OCI-LY1 (cell line): ENCODE data around the gene RAMP3.

Experiments
- H2AFZ ChIP-seq: fragments of 200-600 bp; sonication (generic), shearing (Covaris generic); 2 replicates; pipeline ENCODE4 v1.6.0; 2014; ENCODE audit warnings: antibody characterized with exemption, mild to moderate bottlenecking, low read length
- H3F3A ChIP-seq: fragments of 200-600 bp; sonication (generic), shearing (Covaris generic); 2 replicates; pipeline ENCODE4 v1.6.0; 2014; ENCODE audit warnings: mild to moderate bottlenecking, antibody characterized with exemption, low read length, moderate library complexity; ENCODE audit not compliant: insufficient read depth
- H3K27ac ChIP-seq: fragments of 200-600 bp; sonication (generic); 2 replicates; pipeline ENCODE4 v1.5.1; 2014; ENCODE audit warnings: low read length, mixed run types, mild to moderate bottlenecking, low read depth; ENCODE audit not compliant: poor library complexity, severe bottlenecking
- H3K27me3 ChIP-seq: fragments of 200-600 bp; sonication (generic); 2 replicates; pipeline ENCODE4 v1.6.0; 2014; ENCODE audit warnings: antibody characterized with exemption, mild to moderate bottlenecking, low read length, moderate library complexity; ENCODE audit not compliant: insufficient read depth
- H3K36me3 ChIP-seq: fragments of 200-600 bp; sonication (generic); 2 replicates; pipeline ENCODE4 v1.6.1; 2014; ENCODE audit warnings: mild to moderate bottlenecking, antibody characterized with exemption, low read length, moderate library complexity, mixed read lengths; ENCODE audit not compliant: insufficient read depth
- H3K4me1 ChIP-seq: fragments of 200-600 bp; sonication (generic); 2 replicates; pipeline ENCODE4 v1.5.1; 2014; ENCODE audit warnings: mild to moderate bottlenecking, low read length, moderate library complexity; ENCODE audit not compliant: insufficient read depth, severe bottlenecking
- H3K4me2 ChIP-seq: fragments of 200-600 bp; sonication (generic), shearing (Covaris generic); 2 replicates; pipeline ENCODE4 v1.6.1; 2014; ENCODE audit warnings: low read length
- H3K4me3 ChIP-seq: fragments of 200-600 bp; sonication (generic); 2 replicates; pipeline ENCODE4 v1.5.1; 2014; ENCODE audit warnings: low read length, low read depth, mild to moderate bottlenecking, mixed read lengths; ENCODE audit not compliant: poor library complexity, severe bottlenecking
- H3K79me2 ChIP-seq: fragments of 200-600 bp; shearing (Covaris generic); 2 replicates; pipeline ENCODE4 v1.6.1; 2016; ENCODE audit warnings: mixed run types, low read length, mixed read lengths; ENCODE audit not compliant: insufficient read depth
- H3K9ac ChIP-seq: fragments of 200-600 bp; sonication (generic), shearing (Covaris generic); 2 replicates; pipeline ENCODE4 v1.6.1; 2014; ENCODE audit warnings: mild to moderate bottlenecking, low read length, mixed read lengths
- H3K9me2 ChIP-seq: fragments of 200-600 bp; sonication (generic), shearing (Covaris generic); 2 replicates; pipeline ENCODE4 v1.6.1; 2014; ENCODE audit warnings: low read depth, mild to moderate bottlenecking, low read length, mixed read lengths
- H3K9me3 ChIP-seq: fragments of 200-600 bp; shearing (Covaris generic); 2 replicates; pipeline ENCODE4 v1.6.1; 2014; ENCODE audit warnings: low read length, mixed read lengths
- H4K20me1 ChIP-seq: fragments of 200-600 bp; sonication (generic), shearing (Covaris generic); 2 replicates; pipeline ENCODE4 v1.6.0; 2016; ENCODE audit warnings: mild to moderate bottlenecking, low read length; ENCODE audit not compliant: insufficient read depth
- EZH2 ChIP-seq: fragments of 200-600 bp; sonication (generic), shearing (Covaris generic); IDR thresholded peaks from 2 replicates; pipeline ENCODE4 v1.8.0; 2017; ENCODE audit warnings: borderline replicate concordance, mixed run types, mild to moderate bottlenecking, antibody characterized with exemption, low read length, moderate library complexity, mixed read lengths
- TF ChIP-seq, protein P1 (sequence below): fragments of 200-600 bp; sonication (generic), shearing (Covaris generic); IDR thresholded peaks from 2 replicates; pipeline ENCODE4 v1.5.1; 2017; ENCODE audit warnings: mild to moderate bottlenecking, antibody characterized with exemption, low read length, moderate library complexity, mixed read lengths

Gene RAMP3

DNA sequence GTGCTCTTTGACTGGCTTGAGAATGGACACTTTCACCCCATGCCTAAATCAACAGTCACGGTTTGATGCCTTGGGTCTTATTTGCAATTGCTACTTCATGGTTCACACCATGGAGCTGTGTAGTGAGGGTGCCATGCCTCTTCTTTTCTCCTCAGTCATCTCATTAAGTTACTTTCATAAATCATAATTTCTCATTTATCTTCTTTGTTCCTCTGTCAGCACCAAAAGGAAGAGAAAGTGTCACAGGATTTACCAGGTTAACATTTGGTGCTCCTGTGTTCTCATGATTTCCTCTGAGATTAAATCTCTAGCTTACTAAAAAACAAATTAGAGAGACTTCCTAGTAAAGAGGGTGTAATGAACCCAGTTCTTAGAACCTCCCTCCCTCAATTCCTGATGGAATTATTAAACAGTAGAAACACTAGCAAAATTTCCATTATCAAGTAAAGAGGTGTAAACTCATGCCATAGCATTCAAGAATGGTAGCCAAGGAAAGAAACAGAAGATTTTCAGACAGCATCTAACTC is 75.7 kb downstream of the RAMP3 start:
- H3K9me3 ChIP-seq: no peaks in the 10 kb centered on the region
- H3K27ac ChIP-seq: no peak overlapping the region
- H2AFZ ChIP-seq: no peak overlapping the region
- no peaks in the 10 kb centered on the region for H3K79me2 ChIP-seq
- H3K4me1 ChIP-seq: no peaks in the 10 kb centered on the region
- H3K36me3 ChIP-seq: no peaks in the 10 kb centered on the region
- no peak overlapping the region for H3K9ac ChIP-seq
- no peaks in the 10 kb centered on the region for H3F3A ChIP-seq
- 0 out of 2 replicates have a peak, but pooled peaks cover 2% of the 10 kb centered on the region for H3K27me3 ChIP-seq
- H3K9me2 ChIP-seq: no peaks in the 10 kb centered on the region
- no peak overlapping the region for H3K4me2 ChIP-seq
- TF ChIP-seq, protein P1, sequence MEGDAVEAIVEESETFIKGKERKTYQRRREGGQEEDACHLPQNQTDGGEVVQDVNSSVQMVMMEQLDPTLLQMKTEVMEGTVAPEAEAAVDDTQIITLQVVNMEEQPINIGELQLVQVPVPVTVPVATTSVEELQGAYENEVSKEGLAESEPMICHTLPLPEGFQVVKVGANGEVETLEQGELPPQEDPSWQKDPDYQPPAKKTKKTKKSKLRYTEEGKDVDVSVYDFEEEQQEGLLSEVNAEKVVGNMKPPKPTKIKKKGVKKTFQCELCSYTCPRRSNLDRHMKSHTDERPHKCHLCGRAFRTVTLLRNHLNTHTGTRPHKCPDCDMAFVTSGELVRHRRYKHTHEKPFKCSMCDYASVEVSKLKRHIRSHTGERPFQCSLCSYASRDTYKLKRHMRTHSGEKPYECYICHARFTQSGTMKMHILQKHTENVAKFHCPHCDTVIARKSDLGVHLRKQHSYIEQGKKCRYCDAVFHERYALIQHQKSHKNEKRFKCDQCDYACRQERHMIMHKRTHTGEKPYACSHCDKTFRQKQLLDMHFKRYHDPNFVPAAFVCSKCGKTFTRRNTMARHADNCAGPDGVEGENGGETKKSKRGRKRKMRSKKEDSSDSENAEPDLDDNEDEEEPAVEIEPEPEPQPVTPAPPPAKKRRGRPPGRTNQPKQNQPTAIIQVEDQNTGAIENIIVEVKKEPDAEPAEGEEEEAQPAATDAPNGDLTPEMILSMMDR: no peak
- no peak for TF ChIP-seq EZH2
- no peak overlapping the region for H3K4me3 ChIP-seq
- H4K20me1 ChIP-seq: no peaks in the 10 kb centered on the region
